GM12801 (cell line): ENCODE results near the gene BLOC1S4.

Source experiments
- TF ChIP-seq, protein P1 (sequence below): IDR thresholded peaks from one replicate; pipeline ENCODE4 v1.5.1; 2011; ENCODE audit warnings: control low read depth; ENCODE audit not compliant: insufficient read length; ENCODE audit errors: extremely low read depth

BLOC1S4 gene

DNA sequence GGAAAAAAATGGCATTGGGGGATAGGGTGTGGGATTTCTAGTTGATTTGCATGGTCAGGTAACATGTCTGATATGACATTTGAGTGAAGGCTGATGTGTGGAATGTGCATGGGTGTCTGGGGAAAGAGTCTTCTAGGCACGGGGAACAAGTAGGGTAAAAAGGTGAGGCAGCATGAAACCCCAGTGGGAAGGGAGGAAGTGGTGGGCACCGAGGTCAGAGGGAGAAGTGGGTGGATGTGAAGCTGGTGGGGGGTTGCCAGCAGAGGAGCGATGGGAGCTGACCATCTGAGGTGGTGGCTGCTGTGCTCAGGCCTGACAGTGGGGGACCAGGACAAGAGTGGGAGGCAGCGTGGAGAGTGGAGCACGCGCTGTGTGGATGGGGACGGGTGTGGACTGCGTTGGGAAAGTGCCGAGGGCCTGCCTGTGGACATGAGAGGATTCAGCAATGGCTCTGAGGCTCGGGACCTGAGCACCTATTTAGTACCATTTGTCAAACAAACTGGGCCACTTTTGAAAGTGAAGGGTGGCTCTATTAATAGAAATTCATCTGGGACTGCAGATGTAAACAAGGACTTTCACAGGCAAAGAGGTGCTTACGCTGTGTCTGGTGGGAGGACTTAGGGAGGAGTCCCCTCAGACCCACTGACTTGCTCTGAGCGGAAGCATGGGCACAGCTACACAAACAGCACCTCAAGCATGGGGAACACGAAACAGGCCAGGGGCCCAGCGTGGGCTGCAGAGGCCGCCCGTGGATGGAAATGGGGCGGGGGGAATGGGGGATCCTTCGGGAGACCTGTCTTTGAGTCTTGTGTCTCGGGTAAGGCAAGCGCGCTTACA lies 39.0 kb upstream of the BLOC1S4 start:
- TF ChIP-seq, protein P1, sequence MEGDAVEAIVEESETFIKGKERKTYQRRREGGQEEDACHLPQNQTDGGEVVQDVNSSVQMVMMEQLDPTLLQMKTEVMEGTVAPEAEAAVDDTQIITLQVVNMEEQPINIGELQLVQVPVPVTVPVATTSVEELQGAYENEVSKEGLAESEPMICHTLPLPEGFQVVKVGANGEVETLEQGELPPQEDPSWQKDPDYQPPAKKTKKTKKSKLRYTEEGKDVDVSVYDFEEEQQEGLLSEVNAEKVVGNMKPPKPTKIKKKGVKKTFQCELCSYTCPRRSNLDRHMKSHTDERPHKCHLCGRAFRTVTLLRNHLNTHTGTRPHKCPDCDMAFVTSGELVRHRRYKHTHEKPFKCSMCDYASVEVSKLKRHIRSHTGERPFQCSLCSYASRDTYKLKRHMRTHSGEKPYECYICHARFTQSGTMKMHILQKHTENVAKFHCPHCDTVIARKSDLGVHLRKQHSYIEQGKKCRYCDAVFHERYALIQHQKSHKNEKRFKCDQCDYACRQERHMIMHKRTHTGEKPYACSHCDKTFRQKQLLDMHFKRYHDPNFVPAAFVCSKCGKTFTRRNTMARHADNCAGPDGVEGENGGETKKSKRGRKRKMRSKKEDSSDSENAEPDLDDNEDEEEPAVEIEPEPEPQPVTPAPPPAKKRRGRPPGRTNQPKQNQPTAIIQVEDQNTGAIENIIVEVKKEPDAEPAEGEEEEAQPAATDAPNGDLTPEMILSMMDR, result no peak

DNA sequence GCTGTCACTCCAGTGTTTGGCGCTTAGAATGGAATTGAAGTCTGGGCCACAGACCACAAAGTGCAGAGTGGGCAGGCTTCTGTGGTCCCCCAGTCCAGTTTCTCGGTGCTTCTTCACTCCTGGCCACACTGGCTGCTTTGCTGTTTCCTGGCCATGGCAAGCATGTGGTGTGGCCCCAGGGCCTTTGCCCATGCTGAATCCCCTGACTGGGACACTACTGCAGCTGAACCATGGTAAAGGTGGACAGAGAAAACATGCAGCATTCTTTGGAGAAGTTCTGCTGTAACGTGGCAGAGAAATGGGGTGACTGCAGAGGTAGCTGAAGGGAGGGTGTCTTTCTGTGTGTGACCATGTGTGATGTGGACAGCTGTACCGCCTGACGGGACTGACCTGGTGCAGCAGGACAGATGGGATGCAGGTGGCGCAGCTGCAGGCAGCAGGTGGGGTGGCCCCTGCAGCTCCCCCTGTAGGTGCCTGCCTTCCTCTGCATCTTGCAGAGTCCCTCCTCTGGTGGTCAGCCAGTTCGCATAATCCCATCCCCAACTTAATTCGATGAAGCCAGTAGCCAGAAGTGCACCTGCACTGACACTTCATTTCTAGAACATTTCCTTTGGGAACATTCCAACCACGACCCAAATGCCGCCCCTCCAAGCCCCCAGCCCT lies 35.5 kb upstream of the BLOC1S4 start:
- TF ChIP-seq, protein P1, result no peak

DNA sequence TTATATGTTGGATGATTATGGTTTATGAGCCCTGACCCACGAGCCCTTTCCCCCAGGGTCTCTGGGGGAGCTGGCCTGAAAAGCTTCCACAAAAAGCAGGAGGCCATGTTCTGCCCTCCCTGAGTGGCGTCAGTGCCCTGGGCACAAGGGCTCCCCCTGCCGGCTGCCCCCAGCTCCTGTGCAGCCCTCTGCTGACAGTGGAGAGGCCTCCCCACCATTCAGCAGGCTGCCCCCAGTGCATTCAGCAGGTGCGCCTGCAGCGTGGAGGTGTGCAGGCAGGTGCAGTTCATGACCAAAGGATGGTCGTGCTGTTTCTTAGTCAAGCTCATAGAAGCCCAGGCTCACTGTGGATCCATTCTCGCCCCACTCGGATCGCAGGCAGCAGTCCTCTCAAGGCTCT lies 34.8 kb upstream of the BLOC1S4 start:
- TF ChIP-seq, protein P1, result no peak

DNA sequence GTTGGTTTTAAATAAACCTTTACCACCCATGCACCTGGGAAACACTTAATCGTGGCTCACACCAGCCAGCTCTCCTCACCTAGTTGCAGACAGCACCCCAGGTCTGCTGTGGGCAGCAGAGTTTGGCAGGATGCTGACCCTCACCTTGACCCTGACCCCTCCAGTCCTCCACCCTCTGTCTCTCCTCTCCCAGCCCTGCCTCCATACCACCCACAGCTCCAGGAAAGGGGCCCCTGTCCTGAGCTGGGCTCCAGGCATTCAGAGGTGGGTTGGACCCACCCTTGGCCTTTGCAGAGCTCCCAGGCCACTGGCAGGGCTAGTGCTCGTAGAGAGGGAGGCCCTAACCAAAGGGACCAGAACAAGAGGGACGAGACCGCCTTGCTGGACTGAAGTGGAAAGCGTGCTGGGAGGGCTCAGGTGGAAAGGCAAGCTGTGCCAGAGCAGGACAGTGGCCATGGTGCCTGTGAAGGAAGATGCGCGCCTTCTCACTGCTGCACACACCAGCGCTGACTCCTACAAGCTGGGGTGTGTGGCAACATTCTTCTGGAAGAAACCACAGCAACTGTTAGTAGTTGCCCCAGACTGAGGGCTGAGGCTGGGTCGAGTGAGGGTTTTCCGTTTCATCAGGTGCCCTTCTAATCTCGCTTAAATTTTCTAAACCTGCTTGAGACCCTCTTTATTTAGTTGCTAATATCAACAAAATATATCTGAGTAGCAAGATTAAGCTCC lies 32.9 kb upstream of the BLOC1S4 start:
- TF ChIP-seq, protein P1, result no peak

DNA sequence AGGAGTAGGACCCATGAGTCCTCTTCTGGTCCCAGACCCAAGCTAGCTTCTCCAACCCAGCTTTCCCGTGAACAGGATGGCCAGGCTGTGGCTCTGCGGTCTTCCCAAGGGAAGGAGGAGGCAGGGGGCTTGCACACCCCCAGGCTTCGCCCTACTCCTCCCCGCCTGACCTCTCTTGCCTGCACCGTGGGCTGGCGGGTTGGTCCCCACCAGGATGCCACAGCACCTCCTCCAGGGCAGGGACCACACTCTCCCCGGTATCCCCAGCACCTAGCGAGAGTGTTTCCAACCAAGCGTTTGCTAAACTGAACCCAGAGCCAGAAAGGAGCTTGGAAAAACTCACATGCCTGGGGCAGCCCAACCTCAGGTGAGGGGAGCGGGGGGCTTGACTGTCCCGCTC lies 31.3 kb upstream of the BLOC1S4 start:
- TF ChIP-seq, protein P1, result no peak

DNA sequence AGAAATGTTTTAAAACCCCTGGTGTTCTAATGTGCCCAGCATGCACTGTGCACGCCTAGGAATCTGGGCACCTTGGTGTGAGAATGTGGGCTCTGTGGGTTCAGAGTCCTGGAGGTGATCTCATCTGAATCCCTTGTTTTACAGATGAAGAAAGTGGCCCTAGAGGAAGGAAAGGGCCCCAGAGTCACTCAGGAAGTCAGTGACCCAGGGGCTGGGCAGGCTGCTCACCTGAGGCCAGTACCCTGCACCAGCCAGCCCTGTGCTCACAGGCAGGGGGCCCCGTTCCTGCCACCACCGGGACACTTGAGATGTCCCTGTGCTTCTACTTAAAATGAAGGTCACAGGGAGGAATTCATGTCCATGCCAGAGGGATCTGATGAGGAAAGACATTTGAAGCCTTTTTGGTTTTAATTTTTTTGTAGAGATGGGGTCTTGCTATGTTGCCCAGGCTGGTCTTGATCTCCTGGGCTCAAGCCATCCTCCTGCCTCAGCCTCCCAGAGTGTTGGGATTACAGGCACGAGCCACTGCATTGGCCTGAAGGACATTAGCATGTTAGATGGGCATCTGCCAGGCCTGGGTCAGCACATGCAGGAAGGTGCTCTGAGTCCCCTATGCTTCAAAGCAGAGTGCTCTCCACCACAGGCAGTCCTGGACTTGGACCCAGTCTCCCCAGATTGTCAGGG lies 29.7 kb upstream of the BLOC1S4 start:
- TF ChIP-seq, protein P1, result no peak
